HG02885 (cell line): Measurements from ENCODE around the gene RBFOX1.

Source experiments
- ATAC-seq: cut with Tn5 transposase; IDR thresholded peaks from one replicate; pipeline ENCODE4 v1.9.1; 2021; ENCODE audit warnings: mild to moderate bottlenecking; ENCODE audit not compliant: unreplicated experiment, poor library complexity

Gene RBFOX1

GRCh38 chr16:7333180-7333725, 608 bp downstream of the RBFOX1 start:
- ATAC-seq, result no peak

- no peak for ATAC-seq
Measured at GRCh38 chr16:7334801-7335560, 2.3 kb downstream of the RBFOX1 start.

GRCh38 chr16:7335991-7336634, 3.5 kb downstream of the RBFOX1 start:
- ATAC-seq, result no peak

- no peak for ATAC-seq
Measured at GRCh38 chr16:7336742-7337141, 4.1 kb downstream of the RBFOX1 start.

GRCh38 chr16:7338826-7339225, 6.2 kb downstream of the RBFOX1 start:
- ATAC-seq, result no peak

- no peak for ATAC-seq
Measured at GRCh38 chr16:7339700-7340099, 7.1 kb downstream of the RBFOX1 start.

- ATAC-seq, result no peak
Measured at GRCh38 chr16:7340938-7341337, 8.3 kb downstream of the RBFOX1 start.

- ATAC-seq, result no peak
Measured at GRCh38 chr16:7342598-7342997, 10.0 kb downstream of the RBFOX1 start.

- ATAC-seq, result no peak
Measured at GRCh38 chr16:7343243-7343642, 10.6 kb downstream of the RBFOX1 start.

- no peak for ATAC-seq
Measured at GRCh38 chr16:7344830-7345780, 12.5 kb downstream of the RBFOX1 start.

GRCh38 chr16:7350806-7351205, 18.2 kb downstream of the RBFOX1 start:
- ATAC-seq, result no peak

GRCh38 chr16:7351610-7352510, 19.2 kb downstream of the RBFOX1 start:
- no peak for ATAC-seq

- ATAC-seq, result no peak
Measured at GRCh38 chr16:7355758-7356157, 23.1 kb downstream of the RBFOX1 start.

- no peak for ATAC-seq
Measured at GRCh38 chr16:7361416-7362129, 28.9 kb downstream of the RBFOX1 start.

GRCh38 chr16:7362231-7362630, 29.6 kb downstream of the RBFOX1 start:
- ATAC-seq, result no peak

- ATAC-seq, result no peak
Measured at GRCh38 chr16:7363422-7364417, 31.1 kb downstream of the RBFOX1 start.

GRCh38 chr16:7366041-7366440, 33.4 kb downstream of the RBFOX1 start:
- no peak for ATAC-seq
